A673 (cell line): Measurements from ENCODE around the gene KLHDC3.

ENCODE experiments used
- EZH2 ChIP-seq: fragments of 200-600 bp; sonication (generic); IDR thresholded peaks from 2 replicates; pipeline ENCODE4 v1.6.1; 2017; ENCODE audit warnings: borderline replicate concordance, low read depth, mild to moderate bottlenecking, mixed read lengths, antibody characterized with exemption, low read length; ENCODE audit not compliant: poor library complexity, severe bottlenecking
- TF ChIP-seq, protein P1 (sequence below): fragments of 300-800, 200-600 bp; sonication (generic); conservative IDR thresholded peaks from 2 replicates; pipeline ENCODE4 v1.5.1; 2017; ENCODE audit warnings: low read depth, mild to moderate bottlenecking, antibody characterized with exemption, low read length, moderate library complexity, mixed read lengths

DNA sequence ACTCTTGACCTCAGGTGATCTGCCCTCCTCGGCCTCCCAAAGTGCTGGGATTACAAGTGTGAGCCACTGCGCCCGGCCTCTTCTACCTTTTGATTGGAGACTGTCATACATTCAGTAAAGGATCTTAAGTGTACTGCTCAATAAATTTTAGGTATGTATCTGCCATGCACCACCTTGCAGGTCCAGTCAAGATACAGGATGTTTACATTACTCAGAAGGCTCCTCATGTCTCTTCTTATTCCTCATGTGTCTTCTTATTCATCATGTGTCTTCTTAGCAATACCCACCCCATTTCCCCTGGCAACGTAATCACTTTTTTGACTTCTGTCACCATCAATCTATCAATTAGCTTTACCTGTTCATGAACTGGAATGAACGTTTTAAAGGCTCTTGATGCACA lies 8.2 kb upstream of the KLHDC3 start:
- TF ChIP-seq, protein P1, sequence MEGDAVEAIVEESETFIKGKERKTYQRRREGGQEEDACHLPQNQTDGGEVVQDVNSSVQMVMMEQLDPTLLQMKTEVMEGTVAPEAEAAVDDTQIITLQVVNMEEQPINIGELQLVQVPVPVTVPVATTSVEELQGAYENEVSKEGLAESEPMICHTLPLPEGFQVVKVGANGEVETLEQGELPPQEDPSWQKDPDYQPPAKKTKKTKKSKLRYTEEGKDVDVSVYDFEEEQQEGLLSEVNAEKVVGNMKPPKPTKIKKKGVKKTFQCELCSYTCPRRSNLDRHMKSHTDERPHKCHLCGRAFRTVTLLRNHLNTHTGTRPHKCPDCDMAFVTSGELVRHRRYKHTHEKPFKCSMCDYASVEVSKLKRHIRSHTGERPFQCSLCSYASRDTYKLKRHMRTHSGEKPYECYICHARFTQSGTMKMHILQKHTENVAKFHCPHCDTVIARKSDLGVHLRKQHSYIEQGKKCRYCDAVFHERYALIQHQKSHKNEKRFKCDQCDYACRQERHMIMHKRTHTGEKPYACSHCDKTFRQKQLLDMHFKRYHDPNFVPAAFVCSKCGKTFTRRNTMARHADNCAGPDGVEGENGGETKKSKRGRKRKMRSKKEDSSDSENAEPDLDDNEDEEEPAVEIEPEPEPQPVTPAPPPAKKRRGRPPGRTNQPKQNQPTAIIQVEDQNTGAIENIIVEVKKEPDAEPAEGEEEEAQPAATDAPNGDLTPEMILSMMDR: no peak
- TF ChIP-seq EZH2: no peak
